Ishikawa (cell line): ENCODE data around the gene NTSR2.

Source experiments
- CEBPB ChIP-seq: IDR thresholded peaks from 2 replicates; pipeline ENCODE4 v1.6.1; 2012
- CREB1 ChIP-seq: IDR thresholded peaks from 2 replicates; pipeline ENCODE4 v1.6.1; 2012; ENCODE audit warnings: low read depth
- EGR1 ChIP-seq: IDR thresholded peaks from 2 replicates; pipeline ENCODE4 v1.6.1; 2012
- EP300 ChIP-seq: IDR thresholded peaks from 2 replicates; pipeline ENCODE4 v1.6.1; 2012; ENCODE audit warnings: borderline replicate concordance
- FOXM1 ChIP-seq: IDR thresholded peaks from 2 replicates; pipeline ENCODE4 v1.6.1; 2012; ENCODE audit warnings: low read depth, borderline replicate concordance
- MAX ChIP-seq: IDR thresholded peaks from 2 replicates; pipeline ENCODE4 v1.6.1; 2012
- NFIC ChIP-seq: IDR thresholded peaks from 2 replicates; pipeline ENCODE4 v1.6.1; 2012
- RAD21 ChIP-seq: IDR thresholded peaks from 2 replicates; pipeline ENCODE4 v1.6.1; 2012; ENCODE audit warnings: low read depth
- REST ChIP-seq: IDR thresholded peaks from 2 replicates; pipeline ENCODE4 v1.6.1; 2012; ENCODE audit warnings: low read depth, mild to moderate bottlenecking
- TAF1 ChIP-seq: IDR thresholded peaks from 2 replicates; pipeline ENCODE4 v1.6.1; 2012; ENCODE audit warnings: low read depth, mild to moderate bottlenecking
- TCF12 ChIP-seq: IDR thresholded peaks from 2 replicates; pipeline ENCODE4 v1.6.1; 2012; ENCODE audit warnings: low read depth
- TEAD4 ChIP-seq: IDR thresholded peaks from 2 replicates; pipeline ENCODE4 v1.6.1; 2012
- YY1 ChIP-seq: IDR thresholded peaks from 2 replicates; pipeline ENCODE4 v1.6.1; 2012; ENCODE audit warnings: low read depth
- ZBTB7A ChIP-seq: IDR thresholded peaks from 2 replicates; pipeline ENCODE4 v1.6.1; 2012; ENCODE audit warnings: low read depth
- TF ChIP-seq, protein P1 (sequence below): IDR thresholded peaks from 2 replicates; pipeline ENCODE4 v1.6.1; 2012

The NTSR2 gene

DNA sequence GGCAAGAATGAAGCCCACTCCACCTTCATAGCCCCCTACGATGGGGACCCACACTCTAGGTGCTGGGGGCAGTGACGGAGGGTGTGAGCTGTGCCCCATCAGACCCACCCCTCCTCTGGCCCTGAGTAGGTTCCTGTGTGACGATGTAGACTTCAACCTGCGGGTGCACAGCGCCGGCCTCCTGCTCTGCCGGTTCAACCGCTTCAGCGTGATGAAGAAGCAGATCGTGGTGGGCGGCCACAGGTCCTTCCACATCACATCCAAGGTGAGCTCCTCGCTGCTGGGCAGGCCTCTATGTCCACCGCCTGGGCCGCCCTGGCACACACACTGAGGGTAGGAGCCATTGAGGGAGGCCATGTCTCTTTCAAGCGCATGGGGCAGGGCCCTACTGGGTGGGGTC is 34.9 kb downstream of the NTSR2 start:
- TF ChIP-seq YY1 (no peak), EP300 (no peak), TEAD4 (no peak), EGR1 (no peak), MAX (no peak), ZBTB7A (no peak), RAD21 (no peak), REST (no peak), FOXM1 (no peak), TAF1 (no peak), CEBPB (no peak), CREB1 (no peak)
- TF ChIP-seq, protein P1, sequence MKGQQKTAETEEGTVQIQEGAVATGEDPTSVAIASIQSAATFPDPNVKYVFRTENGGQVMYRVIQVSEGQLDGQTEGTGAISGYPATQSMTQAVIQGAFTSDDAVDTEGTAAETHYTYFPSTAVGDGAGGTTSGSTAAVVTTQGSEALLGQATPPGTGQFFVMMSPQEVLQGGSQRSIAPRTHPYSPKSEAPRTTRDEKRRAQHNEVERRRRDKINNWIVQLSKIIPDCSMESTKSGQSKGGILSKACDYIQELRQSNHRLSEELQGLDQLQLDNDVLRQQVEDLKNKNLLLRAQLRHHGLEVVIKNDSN: no peak

DNA sequence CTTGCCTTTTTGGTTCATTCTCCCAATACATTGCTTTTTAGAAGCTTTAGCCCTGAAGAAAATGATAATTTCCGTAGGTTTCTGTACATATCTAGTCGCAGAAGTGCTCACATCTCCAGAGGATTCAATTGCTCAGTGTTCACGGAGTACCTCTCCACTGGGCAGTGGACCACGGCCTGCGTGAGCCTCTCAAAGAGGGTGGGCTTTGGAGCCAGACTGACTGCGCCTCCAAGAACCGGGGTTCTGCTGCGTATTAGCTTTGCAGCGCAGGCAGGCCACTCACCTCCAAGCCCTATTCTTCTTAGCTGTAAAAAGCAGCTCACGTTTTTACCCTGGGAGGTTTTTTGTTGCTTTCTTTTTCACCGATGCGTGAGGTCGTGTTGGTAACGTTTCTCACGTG is 35.4 kb downstream of the NTSR2 start:
- no peak for TF ChIP-seq FOXM1
- no peak for TF ChIP-seq ZBTB7A
- no peak for TF ChIP-seq NFIC
- no peak for TF ChIP-seq YY1
- no peak for TF ChIP-seq EP300
- no peak for TF ChIP-seq TEAD4
- no peak for TF ChIP-seq RAD21
- TF ChIP-seq, protein P1: no peak
- TF ChIP-seq EGR1: no peak
- TF ChIP-seq MAX: no peak
- no peak for TF ChIP-seq TAF1
- TF ChIP-seq CEBPB: no peak
- no peak for TF ChIP-seq CREB1
- TF ChIP-seq TCF12: no peak
- no peak for TF ChIP-seq REST

DNA sequence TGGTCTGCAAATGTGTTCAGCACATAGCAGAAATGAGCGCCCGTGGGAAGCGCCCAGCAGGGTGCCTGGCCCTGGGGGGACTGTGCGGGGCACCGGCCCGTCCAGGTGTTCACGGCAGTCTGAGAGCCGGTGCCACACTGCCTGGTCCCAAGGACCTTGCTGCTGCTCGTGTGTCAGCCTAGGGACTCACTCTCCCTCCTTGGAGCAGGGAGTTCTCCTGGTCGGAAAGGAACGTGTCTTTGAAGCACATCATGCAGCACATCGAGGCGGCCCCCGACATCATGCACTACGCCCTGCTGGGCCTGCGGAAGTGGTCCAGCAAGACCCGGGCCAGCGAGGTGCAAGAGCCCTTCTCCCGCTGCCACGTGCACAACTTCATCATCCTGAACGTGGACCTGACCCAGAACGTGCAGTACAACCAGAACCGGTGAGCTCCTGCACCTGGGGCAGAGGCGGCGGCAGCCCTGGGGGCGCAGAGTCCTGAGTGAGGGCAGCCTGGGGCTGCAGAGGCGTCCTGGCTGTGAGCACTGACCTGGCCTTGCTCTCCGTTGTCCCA is 36.0 kb downstream of the NTSR2 start:
- TF ChIP-seq FOXM1 (no peak), TEAD4 (no peak), NFIC (no peak), TCF12 (no peak), EGR1 (no peak), RAD21 (no peak), MAX (no peak), ZBTB7A (no peak), REST (no peak), YY1 (no peak), CREB1 (no peak), TAF1 (no peak)
- TF ChIP-seq, protein P1: no peak
